NOMO-1 treated with DMSO at 0.1 percent for 48 hours (cell line): ENCODE results near the gene EPS8L1.

Experiments used
- DNase-seq: peaks from one replicate; lab custom pipeline; 2025; ENCODE audit not compliant: unreplicated experiment; lab: John Stamatoyannopoulos, UW

The EPS8L1 gene

GRCh38 chr19:55114566-55115145 lies 39.0 kb downstream of the EPS8L1 start:
- no peak for DNase-seq

- DNase-seq, result no peak
Observed at GRCh38 chr19:55115446-55116065, 39.9 kb downstream of the EPS8L1 start.

- DNase-seq, result peak; percentile 69
Observed at GRCh38 chr19:55116232-55116858, 40.7 kb downstream of the EPS8L1 start.

GRCh38 chr19:55116859-55117662 lies 41.4 kb downstream of the EPS8L1 start, which contains the start of gene PPP1R12C:
Gene PPP1R12C, minus strand, starts transcription at chr19:55117637. Its CDS starts 94 bp downstream, at chr19:55117543.
- no peak for DNase-seq

- DNase-seq, result peak; percentile 99
Observed at GRCh38 chr19:55117663-55118391, 42.2 kb downstream of the EPS8L1 start.

GRCh38 chr19:55118401-55118991 lies 42.8 kb downstream of the EPS8L1 start:
- DNase-seq, result no peak

DNA sequence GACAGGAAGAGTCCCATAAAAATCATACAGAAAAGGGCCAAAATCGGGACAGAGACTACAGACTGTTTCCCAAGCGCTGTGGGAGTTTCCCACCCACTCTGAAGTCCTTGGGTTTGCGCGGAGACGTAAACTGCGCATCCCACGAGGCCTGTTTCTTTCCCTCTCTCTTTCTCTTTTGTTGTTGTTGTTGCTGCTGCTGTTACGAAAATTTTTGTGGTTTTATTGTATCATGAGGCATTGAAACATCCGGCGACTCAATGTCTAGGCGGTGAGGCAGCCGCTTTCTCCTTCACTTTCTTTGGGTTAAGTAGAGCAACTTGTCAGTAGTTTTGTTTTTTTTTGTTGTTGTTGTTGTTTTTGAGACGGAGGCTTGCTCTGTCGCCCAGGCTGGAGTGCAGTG lies 43.4 kb downstream of the EPS8L1 start:
- DNase-seq, result no peak

GRCh38 chr19:55131421-55131820 lies 55.8 kb downstream of the EPS8L1 start:
- no peak for DNase-seq

- no peak for DNase-seq
Observed at GRCh38 chr19:55132453-55133129, 56.9 kb downstream of the EPS8L1 start.

- DNase-seq, result peak; percentile 56
Observed at GRCh38 chr19:55133639-55134444, 58.2 kb downstream of the EPS8L1 start.

DNA sequence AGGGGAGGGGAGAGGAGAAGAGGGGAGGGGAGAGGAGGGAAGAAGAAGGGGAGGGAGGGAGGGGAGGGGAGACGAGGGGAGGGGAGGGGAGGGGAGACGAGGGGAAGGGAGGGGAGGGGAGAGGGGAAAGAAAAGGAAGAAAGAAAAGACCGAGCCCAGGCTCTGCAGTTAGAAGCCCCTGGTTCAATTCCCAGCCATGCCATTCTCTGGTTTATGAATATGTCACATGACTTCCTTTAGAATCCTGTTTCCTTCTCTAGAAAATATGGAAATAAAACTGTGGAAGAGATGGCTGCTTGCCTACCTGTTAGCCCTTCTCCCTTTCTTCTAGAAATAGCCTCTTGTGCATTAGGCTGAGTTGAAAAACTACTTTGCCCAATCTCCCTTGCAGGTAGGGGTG lies 59.1 kb downstream of the EPS8L1 start:
- no peak for DNase-seq

DNA sequence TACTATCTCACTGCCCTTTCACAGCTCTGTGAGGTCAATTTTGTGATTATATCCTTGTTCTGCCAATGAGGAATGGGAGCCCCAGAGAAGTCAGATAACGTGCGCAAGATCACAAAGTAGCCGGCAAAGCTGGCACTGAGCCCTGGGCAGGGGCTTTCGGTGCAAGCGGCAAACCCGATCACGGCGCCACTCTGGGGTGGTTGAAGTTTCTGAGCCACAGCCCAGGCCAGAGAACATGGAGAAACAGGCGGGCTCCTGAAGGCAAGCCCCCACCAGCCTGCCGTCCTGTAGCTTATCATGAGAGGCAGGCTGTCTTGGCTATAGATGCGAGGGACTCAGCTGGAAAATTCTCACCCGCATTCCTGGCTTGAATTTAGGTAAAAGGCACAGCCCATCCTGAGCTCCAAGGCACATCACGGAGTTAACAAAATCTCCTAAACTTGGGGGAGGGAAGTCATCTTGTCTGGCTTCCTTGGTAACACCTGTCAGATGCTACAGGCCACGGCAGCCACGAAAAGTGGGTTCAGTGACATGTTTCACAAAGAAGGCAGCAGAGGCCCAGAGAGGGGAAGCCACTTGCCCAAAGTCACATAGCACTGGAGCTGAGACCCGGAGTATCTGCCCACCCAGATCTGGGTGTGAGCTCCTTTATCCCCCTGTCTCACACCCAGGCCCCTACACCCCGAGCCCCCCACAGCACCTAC lies 60.9 kb downstream of the EPS8L1 start:
- DNase-seq, result no peak
